CD4-positive, alpha-beta T cell (primary cell): Measurements from ENCODE around the gene HMCN2. TPM values are rescaled to one million over a fixed set of nuclear protein-coding genes. Genes with fewer than 3 reads are reported as not detected.

Experiments
- ATAC-seq: fragments of 200-7000 bp; cut with Tn5 transposase; one replicate; pipeline ENCODE4 v1.10.0; 2022; ENCODE audit warnings: mild to moderate bottlenecking; ENCODE audit not compliant: poor library complexity
- CTCF ChIA-PET: fragments of 350-600 bp; sonication (Branson Sonifier 250); formaldehyde crosslinking; loops from one replicate; lab custom pipeline; 2021; ENCODE audit warnings: antibody characterized with exemption, inconsistent platforms; lab: Charles Lee
- POLR2A ChIA-PET: fragments of 350-600 bp; sonication (Branson Sonifier 250); formaldehyde crosslinking; loops from one replicate; lab custom pipeline; 2021; ENCODE audit warnings: antibody characterized with exemption, inconsistent platforms; lab: Charles Lee
- DNase-seq, 14 experiments: peaks; one replicate each; pipeline ENCODE4 v3.0.0-alpha.2; 2013 to 2020; ENCODE audit warnings: mixed read lengths in 2 of 14
- H3K27ac ChIP-seq, 2 donors: one replicate each; pipeline versions ENCODE4 v1.5.1 to v1.7.0; 2013; ENCODE audit warnings: low read length in 2 of 2, low read depth in 1 of 2, mild to moderate bottlenecking in 1 of 2
- H3K27me3 ChIP-seq, 2 experiments: 1 replicate in 1 of 2; 2 replicates in 1 of 2; pipeline versions ENCODE4 v1.6.1 to v1.7.0; 2013; ENCODE audit warnings: low read length in 2 of 2, control low read depth in 1 of 2, mild to moderate bottlenecking in 1 of 2, moderate library complexity in 1 of 2; ENCODE audit not compliant: insufficient read depth in 2 of 2, control insufficient read depth in 1 of 2
- H3K36me3 ChIP-seq: one replicate; pipeline ENCODE4 v1.6.1; 2013; ENCODE audit warnings: low read length, control low read depth; ENCODE audit not compliant: insufficient read depth
- H3K4me1 ChIP-seq: one replicate; pipeline ENCODE4 v1.6.1; 2013; ENCODE audit warnings: low read length, control low read depth; ENCODE audit not compliant: insufficient read depth
- H3K4me3 ChIP-seq: one replicate; pipeline ENCODE4 v1.5.1; 2013; ENCODE audit warnings: mild to moderate bottlenecking, low read length, moderate library complexity
- H3K9me3 ChIP-seq, 2 experiments: 1 replicate in 1 of 2; 2 replicates in 1 of 2; pipeline versions ENCODE4 v1.6.1 to v1.7.0; 2013; ENCODE audit warnings: low read length in 2 of 2, mild to moderate bottlenecking in 2 of 2, control low read depth in 1 of 2, moderate library complexity in 1 of 2; ENCODE audit not compliant: control insufficient read depth in 1 of 2, insufficient read depth in 1 of 2
- H3K27ac Mint-ChIP-seq: one replicate; pipeline ENCODE4 v1.8.0; 2020; ENCODE audit warnings: mixed read lengths
- H3K27me3 Mint-ChIP-seq: one replicate; pipeline ENCODE4 v1.8.0; 2021; ENCODE audit warnings: mixed read lengths
- H3K36me3 Mint-ChIP-seq: one replicate; pipeline ENCODE4 v1.8.0; 2021; ENCODE audit warnings: low read depth, mixed read lengths
- H3K4me1 Mint-ChIP-seq: one replicate; pipeline ENCODE4 v1.8.0; 2021; ENCODE audit warnings: low read depth, mixed read lengths
- H3K4me3 Mint-ChIP-seq: one replicate; pipeline ENCODE4 v1.8.0; 2020; ENCODE audit warnings: mild to moderate bottlenecking, mixed read lengths
- H3K9me3 Mint-ChIP-seq: one replicate; pipeline ENCODE4 v1.8.0; 2020; ENCODE audit warnings: mixed read lengths
- CTCF ChIP-seq: fragments of 200-600 bp; IDR thresholded peaks from one replicate; pipeline ENCODE4 v1.8.0; 2022; ENCODE audit warnings: antibody characterized with exemption, mild to moderate bottlenecking
- intact Hi-C, 2 experiments: fragments of 100-400 bp; cut with DNase I in 1 of 2; cut with micrococcal nuclease in 1 of 2; formaldehyde crosslinking; loops; one replicate each; pipeline versions ENCODE4 v1.15.1 to v1.9.0; 2023 to 2025; cut with DNase I, micrococcal nuclease
- total RNA-seq, 174 experiments: library from RNA in 2 of 174; stranded (reverse) in 2 of 174; gene quantifications; one replicate each; pipeline ENCODE4 v1.2.3 and lab custom pipeline; 2021 to 2026

The HMCN2 gene
- total RNA-seq, 2 experiments from 2014 or later = not detected

GRCh38 chr9:130478152-130478551 lies 212.6 kb downstream of the HMCN2 start:
- TF ChIP-seq CTCF = no peak
- no peak overlapping the region for H3K4me3 ChIP-seq
- H3K9me3 ChIP-seq = peaks cover 0 to 4% of the 10 kb centered on the region in 2 experiments
- POLR2A ChIA-PET = no interaction called here
- Mint-ChIP-seq H3K27ac (no peak overlapping the region), H3K27me3 (peaks cover 19% of the 10 kb centered on the region), H3K4me3 (no peak overlapping the region), H3K36me3 (no peaks in the 10 kb centered on the region), H3K9me3 (no peaks in the 10 kb centered on the region), H3K4me1 (no peaks in the 10 kb centered on the region)
- ATAC-seq (no peak), DNase-seq (no peak)
- H3K36me3 ChIP-seq = no peaks in the 10 kb centered on the region
- no peak overlapping the region for H3K27ac ChIP-seq
- CTCF ChIA-PET = no interaction called here
- intact Hi-C loops = no loop called here
- H3K4me1 ChIP-seq = no peaks in the 10 kb centered on the region
- peaks cover 3 to 18% of the 10 kb centered on the region in 2 experiments for H3K27me3 ChIP-seq

- H3K36me3 Mint-ChIP-seq = no peaks in the 10 kb centered on the region
- ATAC-seq (no peak), DNase-seq (no peak)
- no peaks in the 10 kb centered on the region for H3K4me1 Mint-ChIP-seq
- no peaks in the 10 kb centered on the region for H3K9me3 Mint-ChIP-seq
- Histone ChIP-seq H3K9me3 (peaks cover 0 to 4% of the 10 kb centered on the region in 2 experiments), H3K36me3 (no peaks in the 10 kb centered on the region), H3K4me3 (no peak overlapping the region), H3K27me3 (peaks cover 3 to 16% of the 10 kb centered on the region in 2 experiments), H3K27ac (no peak overlapping the region), H3K4me1 (no peaks in the 10 kb centered on the region)
- ChIA-PET POLR2A (no interaction called here), CTCF (no interaction called here)
- no peak overlapping the region for H3K4me3 Mint-ChIP-seq
- intact Hi-C loops = no loop called here
- H3K27me3 Mint-ChIP-seq = peaks cover 23% of the 10 kb centered on the region
- no peak overlapping the region for H3K27ac Mint-ChIP-seq
- no peak for TF ChIP-seq CTCF
Observed at GRCh38 chr9:130478736-130479575, 213.4 kb downstream of the HMCN2 start.

DNA sequence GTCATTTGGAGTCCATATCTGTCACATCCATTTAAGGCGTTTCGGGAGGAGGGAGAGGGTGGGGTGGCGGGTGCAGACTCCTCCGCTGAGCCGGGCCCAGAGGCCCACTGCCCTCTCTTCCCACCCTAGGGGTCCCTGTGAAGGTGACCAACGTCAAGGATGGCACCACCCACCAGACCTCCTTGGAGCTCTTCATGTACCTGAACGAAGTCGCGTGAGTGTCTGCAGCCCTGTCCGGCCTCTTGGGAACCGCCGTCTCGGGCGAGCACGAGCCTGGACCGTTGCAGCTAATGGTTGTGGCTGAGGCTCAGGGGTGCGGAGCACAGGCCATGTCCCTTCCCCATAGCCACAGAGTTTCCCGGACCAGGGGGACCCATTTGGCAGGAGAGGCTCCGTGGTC lies 214.0 kb downstream of the HMCN2 start:
- intact Hi-C loops = no loop called here
- no peak for TF ChIP-seq CTCF
- ChIA-PET CTCF (no interaction called here), POLR2A (no interaction called here)
- Histone ChIP-seq H3K9me3 (no peaks in the 10 kb centered on the region), H3K36me3 (no peaks in the 10 kb centered on the region), H3K4me1 (no peaks in the 10 kb centered on the region), H3K27ac (no peak overlapping the region), H3K4me3 (no peak overlapping the region), H3K27me3 (peaks cover 9 to 21% of the 10 kb centered on the region in 2 experiments)
- H3K27ac Mint-ChIP-seq = no peak overlapping the region
- no peaks in the 10 kb centered on the region for H3K36me3 Mint-ChIP-seq
- no peaks in the 10 kb centered on the region for H3K4me1 Mint-ChIP-seq
- no peak for ATAC-seq
- H3K4me3 Mint-ChIP-seq = no peak overlapping the region
- H3K9me3 Mint-ChIP-seq = no peaks in the 10 kb centered on the region
- peaks cover 26% of the 10 kb centered on the region for H3K27me3 Mint-ChIP-seq
- DNase-seq = no peak
